Measurements from ENCODE around the gene TIMP1.

- TF ChIP-seq CTCF (IDR thresholded peaks at IDR 0.05) (no peak), EZH2 (IDR thresholded peaks at IDR 0.05; ENCODE audit: borderline replicate concordance, insufficient read depth, low read depth, low read length, poor library complexity, severe bottlenecking) (no peak)
These were observed 4.3 kb upstream of the TIMP1 start for GRCh38 chrX:47577901-47578300.
